ENCODE measurements around the gene EEF1AKMT1.

DNA sequence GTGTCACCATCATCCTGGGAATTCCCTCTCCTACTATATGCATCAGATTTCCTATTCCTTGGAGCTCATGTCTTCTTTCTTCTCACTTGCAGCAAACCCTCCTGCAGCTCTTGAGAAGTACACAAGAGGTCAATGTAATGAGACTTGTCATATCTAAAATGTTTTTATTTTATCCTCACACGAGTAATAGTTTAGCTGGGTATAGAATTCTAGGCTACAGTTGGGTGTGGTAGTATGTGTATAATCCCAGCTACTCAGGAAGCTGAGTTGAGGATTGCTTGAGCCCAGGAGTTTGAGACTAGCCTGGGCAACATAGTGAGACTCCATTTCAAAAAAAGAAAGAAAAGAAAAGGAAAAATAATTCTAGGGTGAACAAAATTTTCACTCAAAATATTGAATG is 24.4 kb downstream of the EEF1AKMT1 start:
- TF ChIP-seq, protein P1, sequence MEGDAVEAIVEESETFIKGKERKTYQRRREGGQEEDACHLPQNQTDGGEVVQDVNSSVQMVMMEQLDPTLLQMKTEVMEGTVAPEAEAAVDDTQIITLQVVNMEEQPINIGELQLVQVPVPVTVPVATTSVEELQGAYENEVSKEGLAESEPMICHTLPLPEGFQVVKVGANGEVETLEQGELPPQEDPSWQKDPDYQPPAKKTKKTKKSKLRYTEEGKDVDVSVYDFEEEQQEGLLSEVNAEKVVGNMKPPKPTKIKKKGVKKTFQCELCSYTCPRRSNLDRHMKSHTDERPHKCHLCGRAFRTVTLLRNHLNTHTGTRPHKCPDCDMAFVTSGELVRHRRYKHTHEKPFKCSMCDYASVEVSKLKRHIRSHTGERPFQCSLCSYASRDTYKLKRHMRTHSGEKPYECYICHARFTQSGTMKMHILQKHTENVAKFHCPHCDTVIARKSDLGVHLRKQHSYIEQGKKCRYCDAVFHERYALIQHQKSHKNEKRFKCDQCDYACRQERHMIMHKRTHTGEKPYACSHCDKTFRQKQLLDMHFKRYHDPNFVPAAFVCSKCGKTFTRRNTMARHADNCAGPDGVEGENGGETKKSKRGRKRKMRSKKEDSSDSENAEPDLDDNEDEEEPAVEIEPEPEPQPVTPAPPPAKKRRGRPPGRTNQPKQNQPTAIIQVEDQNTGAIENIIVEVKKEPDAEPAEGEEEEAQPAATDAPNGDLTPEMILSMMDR (IDR thresholded peaks at IDR 0.05): no peak
- TF ChIP-seq POLR2A (IDR thresholded peaks at IDR 0.05): no peak
- TF ChIP-seq POLR2AphosphoS5 (IDR thresholded peaks at IDR 0.05): no peak

Measured in transverse colon (tissue), 4 donors.